ENCODE data around the gene RDH5.

DNA sequence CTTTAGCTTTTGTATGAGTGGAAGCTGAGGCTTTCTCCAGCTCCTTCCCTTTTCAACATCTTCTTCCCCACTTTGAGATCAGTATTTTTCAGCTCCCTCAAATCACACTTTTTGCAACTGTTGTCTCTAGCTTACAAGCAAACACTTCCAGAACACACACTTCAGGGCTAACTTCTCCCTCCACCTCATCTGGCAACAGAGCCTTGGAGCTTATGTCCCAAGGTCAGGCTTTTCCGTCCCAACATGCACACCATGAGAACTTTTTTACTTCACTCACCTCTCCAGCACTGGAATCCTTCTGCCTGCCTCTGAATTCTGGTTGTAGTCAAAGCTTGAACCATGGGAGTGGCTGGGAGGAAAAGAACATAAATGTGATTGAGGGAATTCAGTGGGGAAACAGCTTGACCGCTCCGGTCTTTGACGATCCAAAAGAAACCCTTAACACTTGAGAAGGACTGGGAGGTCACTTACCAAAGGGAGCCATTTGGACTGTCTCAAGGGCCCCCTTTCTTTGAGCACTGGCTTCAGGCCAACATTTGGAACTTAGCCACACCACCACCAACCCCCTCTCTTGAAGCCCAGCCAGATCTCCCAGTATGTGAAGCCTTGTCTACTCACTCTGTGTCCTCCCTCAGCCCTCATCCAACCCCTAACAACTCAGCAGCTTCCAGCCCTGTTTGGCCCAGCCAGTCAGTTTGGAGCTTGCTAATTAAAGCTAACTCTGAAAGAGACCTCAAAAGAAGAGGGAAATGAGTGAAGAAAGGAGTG, 8.2 kb upstream of the RDH5 start:
- TF ChIP-seq, protein P1, sequence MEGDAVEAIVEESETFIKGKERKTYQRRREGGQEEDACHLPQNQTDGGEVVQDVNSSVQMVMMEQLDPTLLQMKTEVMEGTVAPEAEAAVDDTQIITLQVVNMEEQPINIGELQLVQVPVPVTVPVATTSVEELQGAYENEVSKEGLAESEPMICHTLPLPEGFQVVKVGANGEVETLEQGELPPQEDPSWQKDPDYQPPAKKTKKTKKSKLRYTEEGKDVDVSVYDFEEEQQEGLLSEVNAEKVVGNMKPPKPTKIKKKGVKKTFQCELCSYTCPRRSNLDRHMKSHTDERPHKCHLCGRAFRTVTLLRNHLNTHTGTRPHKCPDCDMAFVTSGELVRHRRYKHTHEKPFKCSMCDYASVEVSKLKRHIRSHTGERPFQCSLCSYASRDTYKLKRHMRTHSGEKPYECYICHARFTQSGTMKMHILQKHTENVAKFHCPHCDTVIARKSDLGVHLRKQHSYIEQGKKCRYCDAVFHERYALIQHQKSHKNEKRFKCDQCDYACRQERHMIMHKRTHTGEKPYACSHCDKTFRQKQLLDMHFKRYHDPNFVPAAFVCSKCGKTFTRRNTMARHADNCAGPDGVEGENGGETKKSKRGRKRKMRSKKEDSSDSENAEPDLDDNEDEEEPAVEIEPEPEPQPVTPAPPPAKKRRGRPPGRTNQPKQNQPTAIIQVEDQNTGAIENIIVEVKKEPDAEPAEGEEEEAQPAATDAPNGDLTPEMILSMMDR (IDR thresholded peaks at IDR 0.05; ENCODE audit: insufficient read depth, low read length, poor library complexity, severe bottlenecking) = no peak
- TF ChIP-seq EZH2phosphoT487 (conservative IDR thresholded peaks at IDR 0.05; ENCODE audit: low read length) = no peak

All from SU-DHL-6 (cell line).